GM12878 (cell line): ENCODE results near the gene TSPAN31. TPM values are rescaled to one million over a fixed set of nuclear protein-coding genes. Genes with fewer than 3 reads are reported as not detected.
A peak's percentile ranks its signal among the peaks of the same experiment; 100 is the strongest.

ENCODE experiments used
- ATAC-seq: fragments of 200-7000 bp; cut with Tn5 transposase; 3 replicates; pipeline ENCODE4 v1.9.1; 2020; ENCODE audit warnings: mild to moderate bottlenecking, moderate library complexity
- BruUV-seq: library from RNA; stranded (reverse); fragments of 400-500 nt; replicated peaks from 2 replicates; lab custom pipeline; 2021; lab: Mats Ljungman, UMichigan
- CTCF ChIA-PET: fragments of 300-600 bp; sonication (Branson Sonifier 250); formaldehyde crosslinking; extraction: SDS; loops from one replicate; lab custom pipeline; 2021; ENCODE audit warnings: inconsistent platforms; lab: Yijun Ruan, JAX
- POLR2A ChIA-PET: fragments of 350-600 bp; formaldehyde crosslinking; extraction: SDS; loops from one replicate; lab custom pipeline; 2021; ENCODE audit warnings: inconsistent platforms; lab: Charles Lee
- RAD21 ChIA-PET: fragments of 300-600 bp; sonication (Branson Sonifier 250); formaldehyde crosslinking; loops from one replicate; lab custom pipeline; 2023; ENCODE audit warnings: antibody characterized with exemption; ENCODE audit not compliant: unreplicated experiment; lab: Charles Lee
- SMC1A ChIA-PET: fragments of 300-600 bp; sonication (Branson Sonifier 250); formaldehyde crosslinking; loops from one replicate; lab custom pipeline; 2023; ENCODE audit not compliant: unreplicated experiment, uncharacterized antibody; lab: Charles Lee
- DNase-seq: peaks from one replicate; pipeline ENCODE4 v3.0.0-alpha.2; 2011; ENCODE audit warnings: low read depth, low spot score
- FAIRE-seq: peaks from 3 replicates; lab custom pipeline; 2011; peaks lifted over from hg19 to GRCh38; lab: Jason Lieb, UNC
- H2AFZ ChIP-seq: 2 replicates; pipeline ENCODE4 v1.6.0; 2011; ENCODE audit warnings: low read depth, low read length, control low read depth; ENCODE audit not compliant: control insufficient read depth
- H3K27ac ChIP-seq: 2 replicates; pipeline ENCODE4 v1.5.1; 2011; ENCODE audit warnings: control low read depth; ENCODE audit not compliant: control insufficient read depth, insufficient read depth
- H3K27me3 ChIP-seq, 2 experiments: replicated peaks in 1 of 2; 2 replicates each; pipeline versions ENCODE4 v1.6.0 to v1.6.1; 2011; ENCODE audit warnings: low read length in 1 of 2; ENCODE audit not compliant: control insufficient read depth in 2 of 2, insufficient read depth in 2 of 2
- H3K36me3 ChIP-seq, 2 experiments: 2 replicates each; pipeline ENCODE4 v1.5.1; 2011; ENCODE audit warnings: low read length in 1 of 2; ENCODE audit not compliant: control insufficient read depth in 2 of 2, insufficient read depth in 2 of 2
- H3K4me1 ChIP-seq: 2 replicates; pipeline ENCODE4 v1.6.1; 2011; ENCODE audit warnings: mild to moderate bottlenecking, low read length, moderate library complexity, mixed read lengths; ENCODE audit not compliant: control insufficient read depth, insufficient read depth
- H3K4me2 ChIP-seq: 2 replicates; pipeline ENCODE4 v1.6.0; 2011; ENCODE audit warnings: control low read depth; ENCODE audit not compliant: control insufficient read depth, insufficient read depth
- H3K4me3 ChIP-seq: fragments of 200-600 bp; sonication (generic); 2 replicates; pipeline ENCODE4 v1.5.1; 2016
- H3K79me2 ChIP-seq: 2 replicates; pipeline ENCODE4 v1.6.0; 2011; ENCODE audit warnings: low read length; ENCODE audit not compliant: control insufficient read depth, insufficient read depth
- H3K9ac ChIP-seq: 2 replicates; pipeline ENCODE4 v1.8.0; 2011; ENCODE audit warnings: low read length, control low read depth, mixed read lengths; ENCODE audit not compliant: control insufficient read depth, insufficient read depth
- H3K9me3 ChIP-seq: replicated peaks from 3 replicates; pipeline ENCODE4 v1.5.1; 2011; ENCODE audit warnings: mild to moderate bottlenecking, low read length; ENCODE audit not compliant: control insufficient read depth, insufficient read depth
- H4K20me1 ChIP-seq: 2 replicates; pipeline ENCODE4 v1.6.0; 2011; ENCODE audit not compliant: control insufficient read depth, insufficient read depth
- FOXK2 ChIP-seq: fragments of 450-650 bp; IDR thresholded peaks from 2 replicates; pipeline ENCODE4 v1.6.1; 2017; ENCODE audit warnings: mild to moderate bottlenecking, moderate library complexity
- POLR2A ChIP-seq: IDR thresholded peaks from 2 replicates; pipeline ENCODE4 v1.6.1; 2011; ENCODE audit warnings: low read depth, mild to moderate bottlenecking, low read length
- SPI1 ChIP-seq: IDR thresholded peaks from 2 replicates; pipeline ENCODE4 v1.6.1; 2011; ENCODE audit warnings: low read depth, mild to moderate bottlenecking, low read length, moderate library complexity, borderline replicate concordance; ENCODE audit not compliant: insufficient read depth
- TAF1 ChIP-seq: IDR thresholded peaks from 2 replicates; pipeline ENCODE4 v1.6.1; 2011; ENCODE audit warnings: mild to moderate bottlenecking, low read depth, low read length, borderline replicate concordance
- WGBS: methylation state at CpG from one replicate; pipeline ENCODE4 v1.1.6; 2016; ENCODE audit warnings: low lambda C conversion rate; ENCODE audit not compliant: insufficient replicate concordance, insufficient coverage; ENCODE audit errors: missing lambda C conversion rate; 5-methylcytosine and 5-hydroxymethylcytosine counted together
- in situ Hi-C: fragments of 300-500 bp; cut with MboI; formaldehyde crosslinking; loops from 9 replicates; pipeline ENCODE4 v1.14.3; 2018; ENCODE audit warnings: mixed read lengths
- intact Hi-C: fragments of 100-400 bp; cut with micrococcal nuclease; formaldehyde crosslinking; loops from one replicate; pipeline ENCODE4 v1.14.2; 2022; ENCODE audit not compliant: unreplicated experiment
- polyA plus RNA-seq, 11 experiments: library from polyadenylated mRNA; depleted of rRNA in 4 of 11; unstranded in 6 of 11; stranded (reverse) in 5 of 11; fragments of >200 nt; fragmentation: Nextera tagmentation in 4 of 11; fragmentation: Illumina TruSeq in 1 of 11; extraction: Ambion mirVana in 4 of 11; extraction: Trizol in 1 of 11; gene quantifications; 1 replicate in 1 of 11; 2 replicates in 10 of 11; pipeline versions ENCODE4 v1.2.1 to v1.2.3, GENCODE V29; 2011 to 2016; ENCODE audit warnings: inconsistent platforms in 2 of 11, missing spikeins in 2 of 11, low read depth in 1 of 11
- total RNA-seq, 4 experiments: library from RNA; depleted of rRNA in 3 of 4; stranded (reverse); fragments of >200 nt in 3 of 4; fragmentation: Illumina TruSeq in 1 of 4; extraction: Trizol in 1 of 4; gene quantifications; 2 replicates each; pipeline versions ENCODE4 v1.2.1 to v1.2.3, GENCODE V29; 2013 to 2021

TSPAN31 gene
- total and polyA plus RNA-seq, 10 of the 15 experiments (the other 5 are each of a cell fraction or from before 2014, with no cell fraction given), result 11.8 to 32.2 (median 24.7) TPM

- WGBS, result 91% methylated on average over 12 of the region's 12 CpGs
- TF ChIP-seq FOXK2 (no peak), POLR2A (peak; percentile 52; the same call in 1 of the 2 replicates)
- Histone ChIP-seq H3K4me1 (no peaks in the 10 kb centered on the region), H3K9ac (no peak overlapping the region), H3K36me3 (peaks cover 6 to 8% of the 10 kb centered on the region in 2 experiments; a peak in 3 of 4 replicates), H3K79me2 (no peaks in the 10 kb centered on the region), H4K20me1 (no peaks in the 10 kb centered on the region), H3K4me2 (no peak overlapping the region), H3K27me3 (no peaks in the 10 kb centered on the region), H3K9me3 (no peaks in the 10 kb centered on the region), H3K27ac (no peak overlapping the region), H2AFZ (no peak overlapping the region), H3K4me3 (no peak overlapping the region)
- no peak for FAIRE-seq
- no peak for DNase-seq
- TSS peak; percentile 55 for BruUV-seq
- ATAC-seq, result peak; percentile 14; the same call in 1 of the 3 replicates
- intact Hi-C loops (no loop called here), in situ Hi-C loops (no loop called here)
- SMC1A ChIA-PET, result no interaction called here
- RAD21 ChIA-PET, result no interaction called here
- POLR2A ChIA-PET, result interaction anchor here (0.6 to 0.9 kb wide), 2 partner anchors 17 to 367 kb away, joined by 3 read pairs; no protein-coding TSS in a partner anchor
- CTCF ChIA-PET, result interaction anchor here (0.6 kb wide), 1 partner anchor 158 kb away, joined by 3 read pairs; no protein-coding TSS in a partner anchor
Measured at GRCh38 chr12:57724003-57724935, 20.6 kb upstream of the TSPAN31 start.

- in situ Hi-C loops, result no loop called here
- RAD21 ChIA-PET, result no interaction called here
- no peak for DNase-seq
- no peak overlapping the region for H3K9ac ChIP-seq
- no peaks in the 10 kb centered on the region for H3K27me3 ChIP-seq
- BruUV-seq, result no TSS peak
- no peaks in the 10 kb centered on the region for H3K79me2 ChIP-seq
- no peaks in the 10 kb centered on the region for H3K9me3 ChIP-seq
- no peak overlapping the region for H3K4me3 ChIP-seq
- no peaks in the 10 kb centered on the region for H3K4me1 ChIP-seq
- SMC1A ChIA-PET, result no interaction called here
- POLR2A ChIA-PET, result no interaction called here
- intact Hi-C loops, result no loop called here
- peak; percentile 33 for ATAC-seq
- H3K36me3 ChIP-seq, result peaks cover 5 to 8% of the 10 kb centered on the region in 2 experiments; a peak in 3 of 4 replicates
- TF ChIP-seq TAF1 (no peak), SPI1 (peak; percentile 53; the same call in 1 of the 2 replicates)
- no peak for FAIRE-seq
- CTCF ChIA-PET, result interaction anchor here (0.6 to 1.6 kb wide), 2 partner anchors 17 to 159 kb away, joined by 3 to 5 read pairs; no protein-coding TSS in a partner anchor
- H2AFZ ChIP-seq, result no peak overlapping the region
- 74% methylated on average over 11 of the region's 11 CpGs for WGBS
- no peak overlapping the region for H3K4me2 ChIP-seq
- H3K27ac ChIP-seq, result no peak overlapping the region
- no peaks in the 10 kb centered on the region for H4K20me1 ChIP-seq
Measured at GRCh38 chr12:57724936-57725740, 19.7 kb upstream of the TSPAN31 start.
